Transverse colon (tissue), 4 donors: ENCODE measurements around the gene FNDC3B.

Source experiments
- CTCF ChIP-seq, 5 experiments: fragments of 200-600 bp in 3 of 5; fragments of 450-650 bp in 2 of 5; sonication (generic) in 3 of 5; IDR thresholded peaks; 1 replicate in 2 of 5; 2 replicates in 3 of 5; pipeline ENCODE4 v1.5.1; 2016 to 2017; ENCODE audit warnings: antibody characterized with exemption in 5 of 5, inconsistent platforms in 3 of 5, mild to moderate bottlenecking in 2 of 5, moderate library complexity in 1 of 5
- POLR2AphosphoS5 ChIP-seq, 3 donors: sonication (generic); formaldehyde crosslinking; IDR thresholded peaks; one replicate each; pipeline ENCODE4 v1.6.1; 2016; ENCODE audit warnings: antibody characterized with exemption in 3 of 3

GRCh38 chr3:172021164-172021563, 18.2 kb upstream of the FNDC3B start:
- TF ChIP-seq CTCF (IDR thresholded peaks at IDR 0.05) (no peak), POLR2AphosphoS5 (IDR thresholded peaks at IDR 0.05) (no peak)
